G401 (cell line): ENCODE results near the gene DHX58. TPM values are rescaled to one million over a fixed set of nuclear protein-coding genes. Genes with fewer than 3 reads are reported as not detected.

Experiments
- DNase-seq: peaks from one replicate; pipeline ENCODE4 v3.0.0-alpha.2; 2015; ENCODE audit warnings: low spot score
- in situ Hi-C: cut with HindIII; loops from 2 replicates; pipeline ENCODE4 v1.10.0; 2016; ENCODE audit warnings: low sequenced_read_pairs, mixed read lengths
- total RNA-seq: library from RNA; depleted of rRNA; stranded (reverse); fragments of >200 nt; shearing (Covaris generic); gene quantifications from 2 replicates; pipeline ENCODE4 v1.2.3, GENCODE V29; 2014; rRNA removed

Gene DHX58
- total RNA-seq, 1 experiment from 2014 or later = 2.4 TPM

- in situ Hi-C loops = no loop called here
- DNase-seq = no peak
These were observed 47.3 kb downstream of the DHX58 start for GRCh38 chr17:42065201-42065600.

GRCh38 chr17:42062681-42063080 is 49.8 kb downstream of the DHX58 start:
- DNase-seq = no peak
- in situ Hi-C loops = no loop called here

GRCh38 chr17:42061646-42062487 is 50.6 kb downstream of the DHX58 start:
- in situ Hi-C loops = no loop called here
- DNase-seq = no peak

GRCh38 chr17:42060231-42060630 is 52.3 kb downstream of the DHX58 start:
- in situ Hi-C loops = no loop called here
- no peak for DNase-seq

GRCh38 chr17:42059815-42060214 is 52.7 kb downstream of the DHX58 start:
- in situ Hi-C loops = no loop called here
- DNase-seq = no peak

DNA sequence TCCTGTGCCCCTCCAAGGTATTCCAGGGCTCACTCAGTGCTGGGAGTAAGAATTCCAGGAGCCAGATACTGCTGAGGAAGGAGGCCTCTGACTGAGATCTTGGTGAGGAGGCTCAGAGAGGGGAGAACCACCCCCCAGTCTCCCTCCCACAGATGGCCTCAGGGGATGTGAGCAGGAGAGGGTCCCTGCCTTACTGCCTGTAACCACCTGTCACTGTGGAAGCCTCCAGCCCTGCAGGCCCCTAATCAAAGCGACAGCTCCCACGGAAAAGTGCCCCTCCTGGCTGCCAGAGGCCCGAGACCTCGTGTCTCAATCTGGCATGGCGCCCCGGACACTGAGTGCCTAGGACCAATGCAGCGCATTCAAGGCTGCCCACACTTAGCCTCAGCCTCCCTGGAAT is 54.5 kb downstream of the DHX58 start:
- in situ Hi-C loops = no loop called here
- no peak for DNase-seq

- no peak for DNase-seq
- in situ Hi-C loops = no loop called here
These were observed 55.9 kb downstream of the DHX58 start for GRCh38 chr17:42056635-42057034.

GRCh38 chr17:42055496-42055895 is 57.0 kb downstream of the DHX58 start:
- no peak for DNase-seq
- in situ Hi-C loops = no loop called here

DNA sequence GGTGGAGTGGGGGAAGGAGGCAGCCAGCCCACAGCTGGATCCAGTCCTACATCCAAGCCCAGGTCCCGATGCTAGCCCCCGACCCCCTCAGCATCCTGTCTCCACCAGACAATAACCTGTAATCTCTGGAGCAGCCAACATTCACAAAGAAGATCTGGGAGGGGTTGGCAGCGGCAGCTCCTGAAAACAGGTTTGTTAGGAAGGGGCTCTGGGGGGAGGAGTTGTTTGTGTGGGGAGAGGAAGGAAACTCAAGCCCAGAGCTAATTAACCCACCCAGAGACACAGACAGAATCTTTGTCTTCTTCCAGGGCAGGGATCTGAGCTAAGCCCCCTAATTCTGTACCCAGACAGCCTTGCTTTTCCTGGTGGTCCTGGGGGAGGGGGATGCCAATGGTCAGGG is 57.5 kb downstream of the DHX58 start:
- in situ Hi-C loops = no loop called here
- DNase-seq = no peak

DNA sequence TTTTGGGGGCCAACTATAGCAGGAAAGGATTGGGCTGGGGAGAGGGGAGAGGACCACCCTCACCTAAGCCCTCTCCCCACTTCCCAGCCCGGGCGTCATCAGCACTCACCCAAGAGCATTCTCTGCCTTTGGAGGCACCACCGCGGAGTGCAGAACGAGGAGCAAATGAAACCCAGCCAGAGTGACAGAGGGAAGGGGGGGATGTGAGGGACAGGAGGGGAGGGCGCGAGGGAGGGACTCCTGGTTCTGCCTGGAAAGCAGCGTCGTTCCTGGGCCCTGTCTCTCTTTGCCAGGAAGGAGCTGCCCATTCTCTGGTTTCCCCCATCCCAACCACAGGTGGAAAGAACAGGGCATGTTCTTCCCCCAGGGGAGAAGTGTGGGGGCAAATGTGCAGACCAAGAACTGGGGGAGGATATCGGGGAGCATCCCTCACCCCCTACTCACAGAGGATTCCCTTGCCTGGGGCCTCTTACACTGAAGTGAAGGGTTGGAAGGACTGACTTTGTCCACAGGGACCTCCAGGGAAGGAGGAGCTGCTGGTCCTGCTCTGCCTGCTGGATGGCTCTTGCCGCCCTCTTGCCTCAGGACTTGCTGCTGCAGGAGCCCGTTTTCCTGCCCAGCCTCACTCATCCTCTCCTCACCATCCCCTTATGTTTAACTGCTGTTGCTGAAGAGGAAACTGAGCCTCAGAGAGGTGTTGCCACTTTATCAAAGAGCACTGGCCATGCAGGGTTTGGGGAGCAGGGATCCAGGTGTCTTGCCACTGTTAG is 58.6 kb downstream of the DHX58 start:
- no peak for DNase-seq
- in situ Hi-C loops = no loop called here

DNA sequence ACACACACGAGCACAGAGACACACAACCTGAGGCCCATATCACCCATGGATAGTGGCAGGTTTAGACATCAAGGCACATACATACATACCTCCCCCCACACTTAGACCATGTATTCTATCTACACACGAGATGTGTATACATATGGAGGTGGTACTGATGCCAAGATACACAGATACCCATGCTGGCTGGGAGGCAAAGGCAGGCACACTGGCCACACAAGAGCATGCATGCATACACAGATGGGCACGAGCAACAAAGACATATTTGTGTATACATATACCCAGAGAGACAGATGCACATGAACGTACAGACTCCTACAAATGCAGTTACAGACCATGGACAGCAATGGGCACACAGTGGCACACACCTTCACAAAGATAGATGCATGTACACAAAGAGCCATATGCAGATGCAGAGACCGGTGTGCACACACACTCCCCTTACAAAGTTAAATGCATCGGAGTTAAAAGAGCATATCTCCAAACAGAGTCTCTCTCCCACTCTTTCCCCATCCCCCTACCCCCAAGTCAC is 60.1 kb downstream of the DHX58 start:
- in situ Hi-C loops = no loop called here
- DNase-seq = no peak

DNA sequence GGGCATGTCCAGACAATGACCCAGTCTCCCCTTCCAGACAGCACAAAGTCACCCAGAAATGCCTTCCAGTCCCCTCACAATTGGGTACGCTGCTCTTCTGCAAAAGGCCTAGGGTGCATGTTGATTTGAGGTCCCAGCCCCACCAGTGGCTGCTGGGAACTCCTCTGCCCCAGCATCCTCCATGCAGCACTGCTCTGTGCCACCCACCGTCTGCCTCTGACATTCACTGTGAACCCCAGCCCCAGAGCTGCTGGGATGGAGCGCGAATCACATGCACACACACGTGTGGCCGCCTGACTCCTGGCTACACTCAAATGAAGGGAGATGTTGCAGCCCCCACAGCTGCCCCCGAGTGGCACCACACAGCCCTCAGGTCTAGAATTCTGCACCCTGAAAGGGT is 60.9 kb downstream of the DHX58 start:
- DNase-seq = no peak
- in situ Hi-C loops = no loop called here

Other genes starting within 250 kb of the DHX58 start
- gene KLHL11, start 247.3 kb downstream of the DHX58 start, total RNA-seq = 13.4 and 16.2 TPM in 2 replicates
- 193 and 255 TPM in 2 replicates for gene ACLY, start 193.8 kb downstream of the DHX58 start, total RNA-seq
- gene ODAD4, start 182.1 kb downstream of the DHX58 start, total RNA-seq = 1.7 TPM in 1 of 2 replicates, not detected in the other
- 55.4 and 76.7 TPM in 2 replicates for gene CNP, start 145.9 kb downstream of the DHX58 start, total RNA-seq
- gene DNAJC7, start 95.3 kb downstream of the DHX58 start, total RNA-seq = 148 and 158 TPM in 2 replicates
- 42.6 and 65.5 TPM in 2 replicates for gene NKIRAS2, start 92.6 kb downstream of the DHX58 start, total RNA-seq
- 1.7 and 2.3 TPM in 2 replicates for gene C17orf113, start 62.1 kb downstream of the DHX58 start, total RNA-seq
- 1.8 and 1.9 TPM in 2 replicates for gene ZNF385C, start 14.2 kb downstream of the DHX58 start, total RNA-seq
- gene KAT2A, start 8.7 kb upstream of the DHX58 start, total RNA-seq = 26.3 and 28.6 TPM in 2 replicates
- not detected in 2 replicates for gene HSPB9, start 10.1 kb upstream of the DHX58 start, total RNA-seq
- 130 and 145 TPM in 2 replicates for gene RAB5C, start 42.3 kb upstream of the DHX58 start, total RNA-seq
- gene KCNH4, start 68.4 kb upstream of the DHX58 start, total RNA-seq = not detected in 2 replicates
- not detected in 2 replicates for gene HCRT, start 72.7 kb upstream of the DHX58 start, total RNA-seq
- 1.1 and 1.4 TPM in 2 replicates for gene GHDC, start 81.8 kb upstream of the DHX58 start, total RNA-seq
- gene STAT5B, start 163.7 kb upstream of the DHX58 start, total RNA-seq = 10.4 and 15.8 TPM in 2 replicates
- 0.18 and 0.31 TPM in 2 replicates for gene STAT5A, start 175.8 kb upstream of the DHX58 start, total RNA-seq